HG02973 (cell line): ENCODE measurements around the gene TBATA.

Experiments
- ATAC-seq: cut with Tn5 transposase; IDR thresholded peaks from one replicate; pipeline ENCODE4 v1.9.1; 2021; ENCODE audit warnings: moderate library complexity; ENCODE audit not compliant: unreplicated experiment

TBATA gene, protein sequence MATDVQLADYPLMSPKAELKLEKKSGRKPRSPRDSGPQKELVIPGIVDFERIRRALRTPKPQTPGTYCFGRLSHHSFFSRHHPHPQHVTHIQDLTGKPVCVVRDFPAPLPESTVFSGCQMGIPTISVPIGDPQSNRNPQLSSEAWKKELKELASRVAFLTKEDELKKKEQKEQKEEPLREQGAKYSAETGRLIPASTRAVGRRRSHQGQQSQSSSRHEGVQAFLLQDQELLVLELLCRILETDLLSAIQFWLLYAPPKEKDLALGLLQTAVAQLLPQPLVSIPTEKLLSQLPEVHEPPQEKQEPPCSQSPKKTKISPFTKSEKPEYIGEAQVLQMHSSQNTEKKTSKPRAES

DNA sequence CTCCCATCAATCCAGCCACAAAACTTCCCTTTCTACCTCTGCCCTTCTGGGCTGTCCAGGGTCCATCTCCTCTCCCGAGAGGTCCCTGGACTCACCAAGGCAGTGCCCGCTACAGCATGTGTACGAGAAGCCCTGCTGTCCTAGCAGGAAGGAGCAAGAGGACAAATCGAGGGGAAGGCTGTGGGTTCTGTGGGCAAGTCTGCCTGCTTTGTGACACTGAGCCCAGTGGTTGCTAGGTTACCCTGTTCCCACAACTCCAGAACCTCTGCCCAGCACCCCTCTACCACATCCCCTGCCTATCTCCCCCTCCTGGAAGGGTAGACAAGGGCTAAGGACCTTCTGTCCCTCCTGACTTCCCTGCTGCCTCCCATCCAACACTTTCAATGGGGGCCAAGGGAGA is at the start of gene TBATA:
Gene TBATA (minus strand): TSS at position 188 of the 400 bp plus-strand sequence. CDS start 1,998 bp downstream, outside the sequence.
- no peak for ATAC-seq

DNA sequence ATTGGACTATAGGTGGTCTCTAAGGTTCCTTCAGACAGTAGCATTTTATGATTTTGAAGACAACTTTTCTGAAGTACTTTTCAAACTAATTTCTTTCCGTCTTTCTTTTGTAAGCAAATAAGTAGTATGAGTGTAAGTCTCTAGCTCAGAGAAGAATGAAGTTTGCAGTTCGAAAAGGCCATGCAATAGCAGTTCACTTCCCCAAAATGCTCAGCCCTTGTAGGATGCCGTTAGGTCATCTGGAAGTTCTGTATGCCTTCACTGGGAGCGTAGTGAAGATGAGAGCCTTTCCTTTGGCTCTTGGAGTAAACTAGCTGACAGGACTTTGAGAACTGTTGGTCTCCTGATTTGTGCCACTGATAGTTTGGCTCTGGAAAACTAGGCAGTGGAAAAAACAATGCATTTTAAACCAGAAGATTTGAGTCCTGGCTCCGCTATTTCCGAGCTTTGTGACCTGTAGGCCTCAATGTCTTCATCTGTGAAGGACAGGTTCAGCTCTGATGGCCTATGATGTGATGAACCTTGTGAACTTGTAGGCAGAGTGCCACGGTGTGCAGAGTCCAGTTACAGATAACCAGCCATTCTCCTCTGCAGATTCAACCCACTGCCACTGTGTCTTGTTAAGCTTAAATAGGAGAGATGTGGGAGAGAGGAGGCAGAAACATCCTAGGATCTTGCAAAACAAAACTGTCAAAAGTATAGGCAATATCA is 49.4 kb upstream of the TBATA start:
- ATAC-seq = no peak

DNA sequence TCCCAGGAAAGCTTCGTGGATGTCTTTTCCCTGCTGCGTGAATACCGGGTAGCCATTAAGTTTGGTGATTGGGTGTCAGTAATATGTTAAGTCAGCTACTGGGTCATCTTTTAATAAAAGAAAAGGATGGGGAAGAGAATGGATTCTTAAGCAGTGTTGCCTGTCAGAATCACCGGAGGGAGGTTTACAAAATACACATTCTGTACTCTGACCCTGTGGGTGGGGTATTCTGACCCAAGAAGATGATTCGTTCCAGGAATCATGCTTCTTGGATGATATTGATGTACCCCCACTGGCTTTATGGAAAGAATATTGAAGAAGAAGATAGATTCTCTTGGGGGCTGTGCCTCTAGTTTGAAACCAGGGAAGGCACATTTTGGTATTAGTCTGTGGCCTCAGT is 48.8 kb upstream of the TBATA start:
- ATAC-seq = no peak

DNA sequence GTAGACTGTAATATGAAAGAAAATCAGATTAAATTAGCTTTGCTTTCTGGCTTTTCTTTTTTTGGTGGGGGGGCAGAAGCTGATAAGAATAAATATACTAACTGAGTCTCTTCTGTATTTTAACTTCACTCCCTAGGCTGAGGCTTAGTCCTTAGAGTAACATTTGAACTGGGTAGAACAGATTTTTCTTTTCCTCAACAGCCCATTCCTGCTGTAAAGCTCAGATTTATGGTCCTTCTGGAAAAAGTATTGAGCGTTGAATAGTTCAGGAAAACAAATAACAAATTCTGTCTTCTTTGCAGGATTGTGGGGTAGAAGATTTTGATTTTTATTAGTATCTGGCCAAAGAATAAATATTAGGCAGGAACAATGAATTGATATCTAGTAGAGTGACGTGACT is 48.4 kb upstream of the TBATA start:
- no peak for ATAC-seq

DNA sequence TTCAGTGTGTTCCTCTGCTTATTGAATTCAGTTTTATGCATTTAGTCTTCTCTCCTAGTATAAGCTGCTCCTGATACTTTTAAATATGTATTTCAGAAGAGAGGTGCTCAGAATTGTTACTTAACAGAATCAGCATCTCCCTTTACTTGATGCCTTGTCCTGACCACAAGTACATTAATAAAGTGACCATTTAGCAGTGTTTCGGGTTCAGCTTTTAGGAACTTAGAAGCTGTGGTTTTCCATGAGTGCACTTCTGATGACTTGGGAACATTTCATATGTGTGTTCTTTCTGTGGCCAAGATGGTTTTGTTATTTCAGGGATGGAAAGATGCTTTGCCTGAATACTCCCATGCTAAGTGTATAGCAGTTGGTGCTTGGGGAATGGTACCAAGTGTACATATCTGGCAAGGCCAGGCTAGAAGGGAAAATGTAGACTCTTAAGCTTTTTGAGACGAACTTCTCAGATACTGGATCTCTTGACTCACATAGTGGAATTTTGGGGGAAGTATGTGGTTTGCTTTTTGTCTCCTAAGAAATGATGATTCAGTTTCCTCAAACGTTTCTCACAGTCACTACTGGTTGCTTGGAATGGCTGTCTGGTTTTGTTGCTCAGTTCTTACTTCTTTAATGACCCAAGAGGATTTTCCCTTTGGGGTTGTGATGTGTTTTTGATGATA is 47.8 kb upstream of the TBATA start:
- ATAC-seq = no peak

DNA sequence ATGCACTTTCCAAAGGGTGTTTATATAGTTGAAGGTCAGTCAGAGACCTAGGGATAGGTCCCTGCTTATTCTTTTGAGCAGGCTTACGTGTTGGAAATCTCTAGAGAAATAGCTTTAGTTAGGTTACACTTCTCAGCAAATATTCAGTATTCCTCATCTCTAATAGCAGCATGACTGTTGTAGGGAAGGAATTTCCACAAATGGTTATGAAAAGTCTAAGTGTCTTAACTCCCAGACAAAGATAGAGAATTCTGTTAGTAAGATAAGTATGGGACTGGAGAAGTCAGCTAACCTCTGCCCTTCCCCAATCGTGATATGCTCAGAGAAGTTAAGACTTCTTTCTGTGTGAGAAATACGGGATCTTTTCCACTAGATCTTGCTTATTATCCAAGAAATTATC is 47.0 kb upstream of the TBATA start:
- no peak for ATAC-seq

DNA sequence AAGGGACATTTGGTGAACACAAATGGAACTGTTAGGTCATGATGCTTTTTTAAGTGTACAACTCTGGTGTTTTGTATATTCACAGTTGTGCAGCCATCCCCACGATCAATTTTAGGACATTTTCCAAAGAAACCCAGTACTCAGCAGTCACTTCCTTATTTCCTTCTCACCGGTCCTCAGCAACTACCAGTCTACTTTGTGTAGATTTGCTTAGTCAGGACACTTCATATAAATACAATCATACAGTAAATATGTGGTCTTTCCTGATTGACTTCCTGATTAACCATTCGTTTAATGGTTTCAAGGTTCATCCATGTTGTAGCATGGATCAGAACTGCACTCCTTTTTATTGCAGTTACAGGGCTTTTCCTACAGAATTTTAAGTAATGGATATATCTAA is 45.0 kb upstream of the TBATA start:
- no peak for ATAC-seq

DNA sequence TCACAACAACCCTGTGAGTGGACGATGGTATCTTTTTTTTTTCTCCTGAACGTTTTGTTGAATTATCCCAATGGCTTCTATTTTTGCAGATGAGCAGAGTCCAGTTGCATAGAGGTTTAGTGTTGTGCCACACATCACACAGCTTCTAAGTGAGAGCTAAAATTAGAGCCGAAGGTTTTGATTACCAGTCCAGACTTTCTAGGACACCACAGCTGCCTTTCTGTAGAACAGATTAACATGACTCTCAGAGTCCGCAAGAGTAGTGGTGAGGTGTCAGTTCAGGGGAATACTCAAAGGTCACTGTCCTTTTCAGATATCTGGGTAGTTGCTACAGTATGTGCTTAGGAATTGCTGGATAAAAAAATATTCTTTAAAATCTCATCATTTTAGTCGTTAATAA is 44.4 kb upstream of the TBATA start:
- no peak for ATAC-seq

DNA sequence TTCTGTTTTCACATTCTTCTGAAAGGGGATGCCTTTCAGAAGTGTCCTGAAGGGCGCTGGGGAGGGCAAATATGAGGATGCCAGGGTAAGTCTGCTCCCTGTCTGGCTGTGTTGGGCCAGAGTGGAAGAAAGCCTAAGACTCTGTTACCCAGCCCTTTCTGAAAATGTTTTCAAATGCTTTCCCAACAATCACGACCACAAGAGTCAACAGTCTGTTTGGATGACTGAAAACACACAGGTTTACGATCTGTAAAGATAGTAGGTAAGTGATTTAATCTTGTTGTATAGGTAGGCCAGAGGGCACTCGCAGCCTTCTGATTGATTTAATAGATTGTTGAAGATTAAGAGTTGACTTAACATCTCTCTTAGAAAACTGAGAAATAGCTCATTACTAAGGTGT is 43.7 kb upstream of the TBATA start:
- ATAC-seq = no peak

DNA sequence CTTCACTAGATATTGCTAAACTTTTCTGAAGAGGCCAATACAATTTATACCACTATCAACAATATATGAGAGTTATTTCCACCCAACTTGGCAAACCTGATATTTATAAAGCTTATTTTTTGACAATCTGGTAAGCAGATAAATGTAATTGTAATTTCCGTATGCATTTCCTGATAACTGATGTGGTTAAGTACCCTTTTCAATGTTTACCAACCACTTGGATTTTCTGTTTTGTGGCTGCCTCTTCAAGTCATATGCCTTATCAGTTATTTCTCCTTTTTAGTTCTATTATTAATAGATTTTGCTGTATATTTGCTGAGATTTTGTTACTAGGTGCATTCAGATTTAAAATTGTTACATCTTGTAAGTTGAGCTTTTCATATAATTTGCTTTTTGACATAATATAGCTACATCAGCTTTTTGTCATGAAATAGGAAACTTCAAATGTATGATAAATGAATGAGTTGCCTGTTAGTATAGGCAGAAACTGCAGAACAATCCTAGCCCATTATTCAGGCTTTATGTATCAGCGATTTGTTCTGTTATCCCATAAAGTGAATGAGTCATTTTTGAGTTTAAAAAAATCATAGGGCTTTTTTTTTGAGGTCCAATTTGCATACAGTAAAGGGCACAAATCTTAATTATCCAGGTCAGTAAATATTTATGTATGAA is 42.0 kb upstream of the TBATA start:
- ATAC-seq = no peak

DNA sequence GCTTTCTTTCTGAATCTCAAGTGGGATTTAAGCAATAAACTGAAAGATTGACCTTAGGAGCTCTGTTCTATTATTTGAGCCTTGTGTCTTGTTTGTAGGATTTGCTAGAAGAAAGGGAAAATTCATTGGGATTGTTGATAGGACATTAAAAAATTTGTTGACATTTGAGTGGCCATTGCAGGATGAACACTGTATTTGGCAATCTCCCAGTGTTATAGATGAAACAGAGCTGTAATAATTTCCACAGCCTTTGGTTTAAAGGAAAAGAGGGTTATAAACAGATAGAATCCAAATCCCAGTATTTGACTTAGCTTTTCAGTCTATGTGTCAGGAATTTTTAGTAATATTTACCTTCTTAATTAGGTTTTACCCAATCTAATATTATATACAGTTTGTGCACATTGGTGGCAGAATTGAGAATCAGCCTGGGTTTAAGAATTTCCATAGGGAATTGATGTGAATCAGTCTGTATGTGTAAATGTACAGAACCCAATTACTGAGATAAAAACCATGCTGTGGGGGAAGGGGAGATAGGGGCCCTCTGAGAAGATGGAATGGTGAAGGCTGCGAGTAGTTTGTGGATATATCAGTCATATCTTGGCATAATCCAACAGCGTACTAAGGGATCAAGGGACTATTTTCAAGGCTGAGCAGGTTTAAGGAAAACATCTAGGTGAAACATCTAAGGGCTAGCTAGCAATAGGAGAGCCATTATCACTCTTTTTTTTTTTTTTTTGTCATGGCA is 37.1 kb upstream of the TBATA start:
- no peak for ATAC-seq

DNA sequence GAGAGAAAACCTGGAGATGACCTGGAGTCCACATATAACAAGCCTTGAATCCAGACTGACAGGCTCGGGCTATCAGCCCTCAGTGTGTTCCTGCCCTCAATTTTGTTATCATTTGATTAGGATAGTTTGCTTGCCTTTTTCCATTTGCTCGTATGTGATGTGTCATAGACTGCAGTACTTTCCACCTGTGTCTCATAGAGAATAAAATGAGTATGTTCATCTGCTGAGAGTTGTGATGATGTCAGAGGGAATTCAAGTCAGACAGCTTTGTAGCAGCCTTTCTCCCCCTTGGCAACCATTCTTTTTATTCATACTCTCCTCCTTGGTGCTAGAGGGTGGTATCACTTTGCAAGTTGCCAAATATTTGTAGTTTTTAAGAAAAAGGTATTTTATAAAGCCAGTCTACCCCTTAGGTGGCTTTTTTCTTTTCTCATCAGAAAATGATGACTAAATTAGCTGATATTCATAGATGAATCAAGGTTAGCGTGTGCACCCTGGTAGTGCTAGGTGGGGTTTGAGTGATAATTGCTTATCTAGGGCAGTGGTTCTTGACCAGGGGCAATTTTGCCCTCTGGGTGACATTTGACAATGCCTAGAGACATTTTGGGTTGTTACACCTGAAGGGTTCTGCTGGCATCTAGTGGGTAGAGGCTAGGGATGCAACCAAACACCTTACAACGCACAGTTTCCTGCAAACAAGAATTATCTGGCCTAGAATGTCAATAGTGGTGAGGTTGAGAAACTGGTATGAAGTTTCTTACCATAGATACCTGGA is 36.0 kb upstream of the TBATA start:
- no peak for ATAC-seq

DNA sequence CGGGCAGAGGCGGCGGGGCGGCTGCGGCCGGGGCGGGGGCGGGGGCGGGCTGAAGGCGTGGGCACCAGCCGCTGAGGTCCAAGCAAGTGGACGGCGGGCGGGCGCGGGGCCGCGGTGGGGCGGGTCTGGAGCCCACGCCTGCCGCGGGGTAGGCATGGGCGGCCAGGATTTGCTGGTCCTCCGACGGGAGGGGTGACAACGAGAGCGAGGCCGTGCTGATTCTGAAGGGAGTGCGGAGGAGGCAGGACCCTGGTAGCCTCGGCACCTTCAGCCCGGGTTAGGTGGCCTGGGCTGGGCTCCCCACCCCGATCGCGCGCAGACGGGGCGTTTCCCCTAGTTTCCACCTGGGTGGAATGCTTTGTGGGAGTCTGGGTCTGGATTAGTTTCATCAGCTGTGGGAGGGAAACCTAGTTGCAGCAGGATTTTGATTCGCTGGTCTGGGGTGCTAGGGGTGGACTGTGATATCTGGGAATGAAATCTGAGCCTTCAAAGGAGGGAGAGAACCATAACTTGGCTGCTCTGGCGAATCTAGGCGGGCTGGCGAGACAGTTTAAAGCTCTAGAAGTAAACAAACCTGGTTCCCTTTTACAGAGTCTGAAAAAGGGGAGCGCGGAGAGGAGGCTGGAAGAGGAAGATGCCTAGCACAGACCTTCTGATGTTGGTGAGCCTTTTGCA is 31.2 kb upstream of the TBATA start:
- ATAC-seq = peak; percentile 32

DNA sequence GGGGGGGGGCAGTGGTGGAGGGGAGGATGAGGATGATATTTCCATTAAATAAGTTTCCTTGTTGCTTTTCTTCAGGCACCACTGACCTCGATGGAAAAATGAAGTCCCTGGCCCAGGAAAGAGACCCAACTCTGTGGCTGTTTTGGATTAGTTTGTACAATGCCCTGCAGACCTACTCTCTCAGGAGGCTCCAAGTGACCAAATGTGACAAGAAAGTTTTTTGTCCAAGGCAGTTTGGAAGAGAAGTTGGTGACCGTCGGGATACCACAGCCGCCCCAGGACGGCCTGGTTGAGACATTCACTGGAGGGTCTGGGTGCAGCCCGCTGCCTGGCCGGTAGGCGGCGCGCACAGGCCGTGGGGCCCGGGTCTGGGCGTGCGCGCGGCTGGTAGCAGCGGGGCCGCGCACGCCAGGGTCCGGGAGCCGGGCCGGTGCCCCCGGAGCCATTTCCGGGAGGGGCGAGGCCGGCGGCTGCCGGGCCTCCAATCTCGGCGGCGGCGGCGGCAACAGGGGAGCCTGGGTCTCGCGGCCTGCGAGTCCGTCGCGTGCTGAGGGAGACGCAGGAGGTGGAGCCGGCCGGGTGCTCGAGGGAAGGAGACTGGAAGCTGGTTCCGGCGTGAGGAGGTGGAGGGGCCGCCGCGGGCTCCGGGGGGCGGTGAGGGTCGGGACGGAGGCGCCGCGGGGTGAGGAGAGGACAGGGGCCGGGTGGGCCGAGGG is 30.5 kb upstream of the TBATA start, which contains the start of gene SGPL1:
Gene SGPL1 (plus strand): TSS at position 445 of the 716 bp plus-strand sequence. CDS start 906 bp downstream, outside the sequence.
- ATAC-seq = peak; percentile 80

DNA sequence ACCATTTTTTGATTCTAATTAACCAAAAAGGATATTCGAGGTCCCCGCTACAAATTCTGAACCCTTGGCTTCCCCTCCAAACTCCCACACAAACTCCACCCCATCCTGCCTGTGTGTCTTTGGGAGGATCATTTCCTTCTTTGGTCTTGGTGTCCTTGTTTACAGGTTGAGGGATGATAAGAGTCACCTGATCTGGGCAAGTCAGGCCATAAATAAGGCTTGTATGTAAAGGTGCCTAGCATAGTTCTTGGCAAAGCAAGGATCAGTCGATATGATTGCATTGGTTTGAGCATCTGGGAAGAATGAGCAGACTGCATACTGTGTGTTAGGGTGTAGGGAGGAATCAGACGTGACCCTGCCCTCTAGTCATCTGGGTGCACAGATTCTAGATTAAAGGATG is 28.9 kb upstream of the TBATA start:
- ATAC-seq = no peak

DNA sequence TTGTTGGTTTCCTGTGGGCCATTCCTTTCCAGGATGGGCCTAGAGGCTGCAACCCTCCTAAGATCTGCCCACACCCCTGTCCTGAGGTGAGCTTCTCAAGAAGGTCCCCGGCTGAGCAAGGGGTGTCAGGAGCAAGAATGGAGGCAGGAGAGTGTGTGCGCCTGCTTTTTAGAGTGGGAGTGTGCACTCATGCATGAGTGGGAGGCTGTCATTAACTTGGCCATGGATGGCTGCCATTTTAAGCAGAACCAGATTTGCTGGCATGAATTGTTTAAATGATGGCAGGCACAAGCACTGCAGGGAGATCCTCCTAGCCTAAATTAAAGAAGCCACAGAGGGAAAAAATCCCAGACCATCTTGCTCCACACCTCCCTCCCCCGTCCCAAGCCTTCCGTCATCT is 27.6 kb upstream of the TBATA start:
- ATAC-seq = no peak

DNA sequence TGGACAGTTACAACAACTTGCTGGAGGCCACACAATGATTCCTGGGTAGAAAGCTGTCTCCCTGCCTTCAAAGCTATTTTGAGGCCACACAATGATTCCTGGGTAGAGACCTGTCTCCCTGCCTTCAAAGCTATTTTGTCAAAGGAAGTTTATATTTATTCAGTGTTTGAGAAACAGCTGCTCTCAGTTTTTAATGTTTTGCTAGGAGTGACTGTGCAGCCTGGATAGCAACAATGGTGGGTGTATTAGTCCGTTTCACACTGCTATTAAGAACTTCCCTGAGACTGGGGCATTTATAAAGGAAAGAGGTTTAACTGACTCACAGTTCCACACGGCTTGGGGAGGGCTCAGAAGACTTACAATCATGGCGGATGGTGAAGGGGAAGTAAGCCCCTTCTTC is 26.7 kb upstream of the TBATA start:
- no peak for ATAC-seq

DNA sequence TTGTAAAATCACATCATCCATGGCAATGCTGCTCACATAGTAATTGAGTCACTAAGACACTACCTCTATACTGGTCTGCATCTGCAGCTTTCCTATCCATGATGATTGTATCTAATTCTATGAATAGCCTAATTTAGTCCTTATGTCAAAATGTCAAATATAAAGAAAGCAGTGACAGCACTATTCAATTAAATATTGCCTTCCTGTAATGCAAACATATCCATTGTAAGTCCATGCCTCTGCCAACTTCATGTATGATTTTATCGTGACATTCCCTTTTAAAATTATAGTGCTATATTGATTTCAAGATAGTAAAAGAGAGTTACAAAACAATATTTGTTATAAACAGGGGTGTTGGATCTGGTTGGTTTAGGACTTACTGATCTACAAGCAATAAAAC is 25.8 kb upstream of the TBATA start:
- ATAC-seq = no peak

DNA sequence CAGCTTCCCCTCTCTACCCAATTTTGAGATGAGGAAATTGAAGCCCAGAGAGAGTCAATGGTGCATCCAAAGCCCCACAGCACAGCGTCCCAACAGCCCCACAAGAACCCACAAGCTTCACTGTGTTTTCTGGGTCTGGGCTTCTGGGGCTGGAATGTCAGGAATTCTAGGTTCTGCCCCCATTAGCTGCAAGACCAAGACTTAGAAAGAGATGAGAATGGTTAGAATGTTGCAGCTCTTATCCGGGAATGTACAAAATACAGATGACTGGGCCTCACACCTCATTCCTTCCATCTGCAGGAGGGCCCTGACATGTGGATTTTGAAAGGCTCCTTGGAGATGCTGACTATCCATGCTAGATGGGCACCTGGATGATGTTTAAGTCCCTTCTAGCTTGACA is 24.5 kb upstream of the TBATA start:
- ATAC-seq = no peak
